ENCODE data around the gene PLCB4.
"Not testable (repeated sequence)": the region's sequence is repeated elsewhere in the genome, so short reads cannot be mapped to it uniquely, and the experiment has no call there.

Gene PLCB4

GRCh38 chr20:9363673-9364072, 294.8 kb downstream of the PLCB4 start:
- DNase-seq (ENCODE audit: low read depth in 2 of 2): no peak

- DNase-seq (ENCODE audit: low read depth in 2 of 2): no peak
Observed at GRCh38 chr20:9367328-9367727, 298.4 kb downstream of the PLCB4 start.

- no peak for DNase-seq (ENCODE audit: low read depth in 2 of 2)
Observed at GRCh38 chr20:9367746-9368145, 298.9 kb downstream of the PLCB4 start.

GRCh38 chr20:9368893-9369292, 300.0 kb downstream of the PLCB4 start:
- DNase-seq (ENCODE audit: low read depth in 2 of 2): no peak

- DNase-seq (ENCODE audit: low read depth in 2 of 2): no peak
Observed at GRCh38 chr20:9369557-9369956, 300.7 kb downstream of the PLCB4 start.

- DNase-seq (ENCODE audit: low read depth in 2 of 2): no peak
Observed at GRCh38 chr20:9374072-9374471, 305.2 kb downstream of the PLCB4 start.

GRCh38 chr20:9374480-9374879, 305.6 kb downstream of the PLCB4 start:
- no peak for DNase-seq (ENCODE audit: low read depth in 2 of 2)

GRCh38 chr20:9375221-9375681, 306.4 kb downstream of the PLCB4 start:
- no peak for DNase-seq (ENCODE audit: low read depth in 2 of 2)

- DNase-seq (ENCODE audit: low read depth in 2 of 2): no peak
Observed at GRCh38 chr20:9377007-9377406, 308.1 kb downstream of the PLCB4 start.

GRCh38 chr20:9385345-9386310, 316.7 kb downstream of the PLCB4 start:
- not testable (repeated sequence) for DNase-seq (ENCODE audit: low read depth in 2 of 2)

- DNase-seq (ENCODE audit: low read depth in 2 of 2): no peak
Observed at GRCh38 chr20:9388160-9388812, 319.4 kb downstream of the PLCB4 start.

GRCh38 chr20:9388813-9389161, 319.9 kb downstream of the PLCB4 start:
- no peak for DNase-seq (ENCODE audit: low read depth in 2 of 2)

GRCh38 chr20:9389346-9389745, 320.5 kb downstream of the PLCB4 start:
- no peak for DNase-seq (ENCODE audit: low read depth in 2 of 2)

- no peak for DNase-seq (ENCODE audit: low read depth in 2 of 2)
Observed at GRCh38 chr20:9390441-9390840, 321.6 kb downstream of the PLCB4 start.

- no peak for DNase-seq (ENCODE audit: low read depth in 2 of 2)
Observed at GRCh38 chr20:9392892-9393857, 324.3 kb downstream of the PLCB4 start.

- no peak for DNase-seq (ENCODE audit: low read depth in 2 of 2)
Observed at GRCh38 chr20:9395971-9396370, 327.1 kb downstream of the PLCB4 start.

GRCh38 chr20:9397928-9398327, 329.0 kb downstream of the PLCB4 start:
- no peak for DNase-seq (ENCODE audit: low read depth in 2 of 2)

- DNase-seq (ENCODE audit: low read depth in 2 of 2): no peak
Observed at GRCh38 chr20:9398882-9399281, 330.0 kb downstream of the PLCB4 start.

- no peak for DNase-seq (ENCODE audit: low read depth in 2 of 2)
Observed at GRCh38 chr20:9399322-9399721, 330.4 kb downstream of the PLCB4 start.

- DNase-seq (ENCODE audit: low read depth in 2 of 2): no peak
Observed at GRCh38 chr20:9400171-9401025, 331.5 kb downstream of the PLCB4 start.

- no peak for DNase-seq (ENCODE audit: low read depth in 2 of 2)
Observed at GRCh38 chr20:9401371-9401770, 332.5 kb downstream of the PLCB4 start.

Data from stimulated activated CD8-positive, alpha-beta memory T cell treated with anti-CD3 and anti-CD28 coated beads, Interleukin-2, amount 100 ng/mL, for 48 hours (primary cell).